Mammary epithelial cell (primary cell): Measurements from ENCODE around the gene RAD23B.

Experiments used
- EZH2 ChIP-seq: IDR thresholded peaks from 2 replicates; pipeline ENCODE4 v1.6.1; 2012; ENCODE audit warnings: low read length, inconsistent platforms, borderline replicate concordance
- TF ChIP-seq, protein P1 (sequence below), 2 donors: IDR thresholded peaks in 1 of 2; conservative IDR thresholded peaks in 1 of 2; 2 replicates each; pipeline ENCODE4 v1.5.1; 2011 to 2012; ENCODE audit warnings: inconsistent platforms in 2 of 2, low read length in 2 of 2, mild to moderate bottlenecking in 2 of 2, control low read depth in 1 of 2, low read depth in 1 of 2; ENCODE audit not compliant: insufficient read depth in 1 of 2; ENCODE audit errors: extremely low read depth in 1 of 2

DNA sequence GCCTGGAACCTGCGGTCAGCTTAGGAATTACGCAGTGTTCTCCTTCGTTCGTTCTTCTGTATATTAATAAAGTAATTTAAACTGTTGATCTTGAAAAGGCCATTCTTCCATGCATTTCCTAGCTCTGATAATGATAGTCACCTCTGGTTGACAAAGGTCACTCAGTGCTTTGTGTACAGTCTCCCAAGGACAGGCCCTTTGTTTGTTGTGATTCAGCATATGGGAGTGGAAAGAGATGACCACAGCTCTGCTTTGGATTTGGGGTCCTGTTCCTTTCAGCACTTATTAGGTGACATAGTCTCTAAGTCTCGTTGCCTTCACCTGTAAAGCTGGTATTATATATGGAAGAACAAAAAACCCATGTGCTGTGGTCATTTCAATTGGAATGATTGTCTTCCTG lies 39.6 kb downstream of the RAD23B start:
- TF ChIP-seq, protein P1, sequence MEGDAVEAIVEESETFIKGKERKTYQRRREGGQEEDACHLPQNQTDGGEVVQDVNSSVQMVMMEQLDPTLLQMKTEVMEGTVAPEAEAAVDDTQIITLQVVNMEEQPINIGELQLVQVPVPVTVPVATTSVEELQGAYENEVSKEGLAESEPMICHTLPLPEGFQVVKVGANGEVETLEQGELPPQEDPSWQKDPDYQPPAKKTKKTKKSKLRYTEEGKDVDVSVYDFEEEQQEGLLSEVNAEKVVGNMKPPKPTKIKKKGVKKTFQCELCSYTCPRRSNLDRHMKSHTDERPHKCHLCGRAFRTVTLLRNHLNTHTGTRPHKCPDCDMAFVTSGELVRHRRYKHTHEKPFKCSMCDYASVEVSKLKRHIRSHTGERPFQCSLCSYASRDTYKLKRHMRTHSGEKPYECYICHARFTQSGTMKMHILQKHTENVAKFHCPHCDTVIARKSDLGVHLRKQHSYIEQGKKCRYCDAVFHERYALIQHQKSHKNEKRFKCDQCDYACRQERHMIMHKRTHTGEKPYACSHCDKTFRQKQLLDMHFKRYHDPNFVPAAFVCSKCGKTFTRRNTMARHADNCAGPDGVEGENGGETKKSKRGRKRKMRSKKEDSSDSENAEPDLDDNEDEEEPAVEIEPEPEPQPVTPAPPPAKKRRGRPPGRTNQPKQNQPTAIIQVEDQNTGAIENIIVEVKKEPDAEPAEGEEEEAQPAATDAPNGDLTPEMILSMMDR (conservative IDR thresholded peaks at IDR 0.05 in 1 of 2, IDR thresholded peaks at IDR 0.05 in 1 of 2; ENCODE audit: extremely low read depth in 1 of 2, insufficient read depth in 1 of 2, low read depth in 1 of 2, low read length in 2 of 2) = no peak
- TF ChIP-seq EZH2 = no peak
